ENCODE results near the gene DLG2. TPM values are rescaled to one million over a fixed set of nuclear protein-coding genes. Genes with fewer than 3 reads are reported as not detected.
A peak's percentile ranks its signal among the peaks of the same experiment; 100 is the strongest.

The DLG2 gene
- total and polyA plus RNA-seq, 2 donors (not counting 3 experiments of a cell fraction or from before 2014, with no cell fraction given) = 0.15 to 1.1 TPM

DNA sequence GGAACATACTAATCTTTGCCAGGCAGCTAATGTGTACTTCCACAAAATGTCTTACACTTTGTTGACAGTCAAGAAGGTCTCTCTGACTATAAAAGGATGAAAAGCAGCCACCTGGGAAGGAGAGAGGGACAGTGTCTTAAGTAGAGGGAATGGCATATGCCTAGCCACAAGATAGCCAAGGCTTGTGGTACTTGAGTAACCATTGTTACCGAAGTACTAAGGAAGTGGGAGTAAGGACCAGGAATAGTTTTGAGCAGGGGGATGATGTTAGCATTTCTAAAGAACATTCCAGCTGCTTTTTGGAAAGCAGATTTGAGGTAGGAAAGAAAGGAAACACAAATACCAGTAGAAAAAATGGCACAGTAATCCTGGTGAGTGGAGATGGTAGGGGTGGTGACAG is 24.0 kb upstream of the DLG2 start:
- peaks cover 0 to 2% of the 10 kb centered on the region in 2 experiments for H3K36me3 ChIP-seq (ENCODE audit: control insufficient read depth in 2 of 2, extremely low read depth in 1 of 2, insufficient read depth in 2 of 2, low read length in 2 of 2)
- TF ChIP-seq POLR2A (IDR thresholded peaks at IDR 0.05; ENCODE audit: low read depth, low read length) (no peak), MYC (IDR thresholded peaks at IDR 0.05; ENCODE audit: low read depth, low read length) (no peak), POLR2AphosphoS5 (IDR thresholded peaks at IDR 0.05; ENCODE audit: insufficient read depth, low read depth, low read length) (no peak)
- TF ChIP-seq, protein P1, sequence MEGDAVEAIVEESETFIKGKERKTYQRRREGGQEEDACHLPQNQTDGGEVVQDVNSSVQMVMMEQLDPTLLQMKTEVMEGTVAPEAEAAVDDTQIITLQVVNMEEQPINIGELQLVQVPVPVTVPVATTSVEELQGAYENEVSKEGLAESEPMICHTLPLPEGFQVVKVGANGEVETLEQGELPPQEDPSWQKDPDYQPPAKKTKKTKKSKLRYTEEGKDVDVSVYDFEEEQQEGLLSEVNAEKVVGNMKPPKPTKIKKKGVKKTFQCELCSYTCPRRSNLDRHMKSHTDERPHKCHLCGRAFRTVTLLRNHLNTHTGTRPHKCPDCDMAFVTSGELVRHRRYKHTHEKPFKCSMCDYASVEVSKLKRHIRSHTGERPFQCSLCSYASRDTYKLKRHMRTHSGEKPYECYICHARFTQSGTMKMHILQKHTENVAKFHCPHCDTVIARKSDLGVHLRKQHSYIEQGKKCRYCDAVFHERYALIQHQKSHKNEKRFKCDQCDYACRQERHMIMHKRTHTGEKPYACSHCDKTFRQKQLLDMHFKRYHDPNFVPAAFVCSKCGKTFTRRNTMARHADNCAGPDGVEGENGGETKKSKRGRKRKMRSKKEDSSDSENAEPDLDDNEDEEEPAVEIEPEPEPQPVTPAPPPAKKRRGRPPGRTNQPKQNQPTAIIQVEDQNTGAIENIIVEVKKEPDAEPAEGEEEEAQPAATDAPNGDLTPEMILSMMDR (IDR thresholded peaks at IDR 0.05; ENCODE audit: extremely low read depth in 1 of 2, insufficient read depth in 1 of 2, low read depth in 1 of 2, low read length in 2 of 2) = no peak
- POLR2A ChIA-PET = no interaction called here
- no peak overlapping the region for H3K9ac ChIP-seq (replicated peaks; ENCODE audit: extremely low read depth, insufficient read depth, low read length)
- H3K4me1 ChIP-seq (ENCODE audit: control insufficient read depth, extremely low read depth, insufficient read depth, low read length) = peaks cover 11% of the 10 kb centered on the region
- peaks cover 2% of the 10 kb centered on the region for H4K20me1 ChIP-seq (replicated peaks; ENCODE audit: control insufficient read depth, extremely low read depth, insufficient read depth, low read length)
- no peaks in the 10 kb centered on the region for H3K9me1 ChIP-seq (replicated peaks; ENCODE audit: control insufficient read depth, extremely low read depth, insufficient read depth, low read length)
- dilution Hi-C loops (cut with MboI; ENCODE audit: extremely low pct_ligation_motif_present, low sequenced_read_pairs) = no loop called here
- H2AFZ ChIP-seq (ENCODE audit: low read depth, low read length) = no peak overlapping the region
- H3K27me3 ChIP-seq (ENCODE audit: control insufficient read depth in 2 of 2, insufficient read depth in 2 of 2, low read length in 2 of 2) = no peaks in the 10 kb centered on the region
- CTCF ChIA-PET = interaction anchor here (1.6 kb wide), 1 partner anchor 14 kb away, joined by 5 read pairs; no protein-coding TSS in a partner anchor
- H3K79me2 ChIP-seq (ENCODE audit: control insufficient read depth, insufficient read depth, low read length) = peaks cover 22% of the 10 kb centered on the region
- DNase-seq (ENCODE audit: low read depth, low spot score) (no peak), FAIRE-seq (no peak)
- H3K4me3 ChIP-seq (replicated peaks in 1 of 3; ENCODE audit: insufficient read depth in 1 of 3, low read depth in 1 of 3, low read length in 3 of 3) = no peak overlapping the region
- BruUV-seq (replicated peaks) = no TSS peak
- intact Hi-C loops (cut with micrococcal nuclease) = no loop called here
- H3K27ac ChIP-seq (ENCODE audit: insufficient read depth, low read depth, low read length) = no peak overlapping the region
- no peak overlapping the region for H3K4me2 ChIP-seq (ENCODE audit: insufficient read depth, low read length)
- H3K9me3 ChIP-seq (replicated peaks; ENCODE audit: control insufficient read depth, insufficient read depth, low read length) = no peaks in the 10 kb centered on the region

DNA sequence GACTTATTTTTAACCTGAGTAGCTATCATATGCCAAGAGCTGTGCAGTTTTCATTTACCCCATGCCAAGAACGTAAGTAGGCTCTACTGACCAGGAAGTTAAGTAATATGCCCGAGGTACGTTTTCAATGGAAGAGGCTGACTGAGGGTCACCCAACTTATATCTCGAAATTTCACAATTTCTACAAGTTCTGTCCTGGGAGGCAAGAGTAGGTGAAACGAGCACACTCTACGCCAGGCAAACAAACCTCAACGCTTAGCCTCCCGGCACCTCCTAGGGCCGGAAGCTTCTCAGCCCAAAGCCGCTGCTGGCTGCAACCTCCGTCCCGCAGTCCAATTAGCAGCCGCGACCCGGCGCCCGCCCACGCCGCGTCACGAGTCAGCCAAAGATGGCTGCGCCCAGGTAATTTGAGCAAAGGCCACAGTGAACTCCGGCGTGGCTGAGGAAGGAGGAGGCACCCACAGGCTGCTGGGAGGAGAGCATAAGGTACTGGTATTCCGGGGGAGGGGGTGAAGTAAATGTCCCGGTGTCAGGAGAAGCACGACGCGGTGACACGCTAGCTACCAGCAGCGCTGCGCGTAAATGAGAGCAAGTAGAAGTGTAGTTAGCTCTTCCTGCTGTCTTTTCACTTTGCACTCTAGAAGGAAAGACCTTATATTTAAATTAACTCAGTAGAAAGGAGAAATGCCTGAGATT is 20.6 kb upstream of the DLG2 start, which contains the start of gene TMEM126A:
TMEM126A (plus strand) TSS at position 364 of the 696 bp plus-strand sequence. CDS start 2,289 bp downstream, outside the sequence.
- H3K79me2 ChIP-seq (ENCODE audit: control insufficient read depth, insufficient read depth, low read length) = peaks cover 20% of the 10 kb centered on the region
- TF ChIP-seq POLR2A (IDR thresholded peaks at IDR 0.05; ENCODE audit: low read depth, low read length) = peak; percentile 93
- no peak for TF ChIP-seq GATA2 (IDR thresholded peaks at IDR 0.05; ENCODE audit: insufficient read depth, insufficient read length, low read depth, low read length)
- no peak for TF ChIP-seq MYC (IDR thresholded peaks at IDR 0.05; ENCODE audit: low read depth, low read length)
- no peak for TF ChIP-seq FOS (IDR thresholded peaks at IDR 0.05; ENCODE audit: borderline replicate concordance, insufficient read depth, low read length)
- peak; percentile 84 for TF ChIP-seq POLR2AphosphoS5 (IDR thresholded peaks at IDR 0.05; ENCODE audit: insufficient read depth, low read depth, low read length)
- peak within 1 kb of the TSS; percentile 63 for H3K27ac ChIP-seq (ENCODE audit: insufficient read depth, low read depth, low read length)
- DNase-seq (ENCODE audit: low read depth, low spot score) (peak; percentile 87), FAIRE-seq (peak; percentile 72)
- H2AFZ ChIP-seq (ENCODE audit: low read depth, low read length) = peak within 1 kb of the TSS; percentile 92
- H3K36me3 ChIP-seq (ENCODE audit: control insufficient read depth in 2 of 2, extremely low read depth in 1 of 2, insufficient read depth in 2 of 2, low read length in 2 of 2) = no peaks in the 10 kb centered on the region
- ChIA-PET CTCF (interaction anchor here (0.9 to 2.0 kb wide), 8 partner anchors 10 to 207 kb away, joined by 3 to 8 read pairs (median 4); partner anchors contain the start of genes CCDC83, CREBZF, DLG2 and TMEM126B), POLR2A (interaction anchor here (0.6 to 1.7 kb wide), 5 partner anchors 10 to 342 kb away, joined by 3 to 9 read pairs (median 5); partner anchors contain the start of genes CREBZF and TMEM126B)
- intact Hi-C loops (cut with micrococcal nuclease) (loop anchor here (1.0 to 2.0 kb wide), 2 partner anchors 17 to 19 kb away; partner anchors contain the start of genes CREBZF and TMEM126B), dilution Hi-C loops (cut with MboI; ENCODE audit: extremely low pct_ligation_motif_present, low sequenced_read_pairs) (no loop called here)
- peaks cover 7 to 20% of the 10 kb centered on the region in 2 experiments for H3K27me3 ChIP-seq (ENCODE audit: control insufficient read depth in 2 of 2, insufficient read depth in 2 of 2, low read length in 2 of 2)
- BruUV-seq (replicated peaks) = no TSS peak
- peaks cover 11% of the 10 kb centered on the region for H3K4me1 ChIP-seq (ENCODE audit: control insufficient read depth, extremely low read depth, insufficient read depth, low read length)
- peak within 1 kb of the TSS; percentile 68 to 96 (median 79) for H3K4me3 ChIP-seq (replicated peaks in 1 of 3; ENCODE audit: insufficient read depth in 1 of 3, low read depth in 1 of 3, low read length in 3 of 3)
- H3K9me3 ChIP-seq (replicated peaks; ENCODE audit: control insufficient read depth, insufficient read depth, low read length) = no peaks in the 10 kb centered on the region
- H3K4me2 ChIP-seq (ENCODE audit: insufficient read depth, low read length) = peak within 1 kb of the TSS; percentile 88
- no peaks in the 10 kb centered on the region for H3K9me1 ChIP-seq (replicated peaks; ENCODE audit: control insufficient read depth, extremely low read depth, insufficient read depth, low read length)
- peak within 1 kb of the TSS; percentile 92 for H3K9ac ChIP-seq (replicated peaks; ENCODE audit: extremely low read depth, insufficient read depth, low read length)
- H4K20me1 ChIP-seq (replicated peaks; ENCODE audit: control insufficient read depth, extremely low read depth, insufficient read depth, low read length) = no peaks in the 10 kb centered on the region
